ENCODE measurements around the gene DOK1.

Gene DOK1

DNA sequence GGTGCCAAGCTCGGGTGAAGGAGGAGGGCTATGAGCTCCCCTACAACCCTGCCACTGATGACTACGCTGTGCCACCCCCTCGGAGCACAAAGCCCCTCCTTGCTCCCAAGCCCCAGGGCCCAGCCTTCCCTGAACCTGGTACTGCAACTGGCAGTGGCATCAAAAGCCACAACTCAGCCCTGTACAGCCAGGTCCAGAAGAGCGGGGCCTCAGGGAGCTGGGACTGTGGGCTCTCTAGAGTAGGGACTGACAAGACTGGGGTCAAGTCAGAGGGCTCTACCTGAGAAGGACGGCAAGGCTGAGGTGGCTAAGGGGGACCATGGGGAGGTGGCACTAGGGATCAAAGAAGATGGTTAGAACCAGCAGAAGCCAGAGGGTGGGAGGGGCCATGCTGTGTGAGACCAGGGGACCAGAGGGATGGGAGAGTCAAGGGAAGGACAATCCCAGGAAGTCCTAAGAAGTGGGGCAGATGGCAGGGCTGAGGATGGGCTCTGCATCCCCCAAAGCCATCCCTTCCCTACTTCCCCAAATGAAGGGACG is 2.4 kb downstream of the DOK1 start:
- Histone ChIP-seq H3K4me1 (ENCODE audit: insufficient read depth, low read length, severe bottlenecking) (peaks cover 17% of the 10 kb centered on the region), H3K9ac (ENCODE audit: low read length) (no peak overlapping the region), H3K9me3 (ENCODE audit: low read length) (no peaks in the 10 kb centered on the region), H3K4me3 (ENCODE audit: low read depth, low read length, poor library complexity, severe bottlenecking) (no peak overlapping the region), H3K9me2 (ENCODE audit: low read depth, low read length) (no peaks in the 10 kb centered on the region), H3K36me3 (ENCODE audit: insufficient read depth, low read length) (peaks cover 6% of the 10 kb centered on the region; the same call in 1 of the 2 replicates), H2AFZ (ENCODE audit: low read length) (no peak overlapping the region), H4K20me1 (ENCODE audit: insufficient read depth, low read length) (no peaks in the 10 kb centered on the region), H3K27ac (ENCODE audit: low read depth, low read length, poor library complexity, severe bottlenecking) (no peak overlapping the region), H3F3A (ENCODE audit: insufficient read depth, low read length) (no peaks in the 10 kb centered on the region), H3K27me3 (ENCODE audit: insufficient read depth, low read length) (no peaks in the 10 kb centered on the region), H3K4me2 (ENCODE audit: low read length) (no peak overlapping the region), H3K79me2 (ENCODE audit: insufficient read depth, low read length) (no peaks in the 10 kb centered on the region)
- TF ChIP-seq EZH2 (IDR thresholded peaks at IDR 0.05; ENCODE audit: borderline replicate concordance, low read length) (no peak), CTCF (IDR thresholded peaks at IDR 0.05; ENCODE audit: low read length) (no peak)

DNA sequence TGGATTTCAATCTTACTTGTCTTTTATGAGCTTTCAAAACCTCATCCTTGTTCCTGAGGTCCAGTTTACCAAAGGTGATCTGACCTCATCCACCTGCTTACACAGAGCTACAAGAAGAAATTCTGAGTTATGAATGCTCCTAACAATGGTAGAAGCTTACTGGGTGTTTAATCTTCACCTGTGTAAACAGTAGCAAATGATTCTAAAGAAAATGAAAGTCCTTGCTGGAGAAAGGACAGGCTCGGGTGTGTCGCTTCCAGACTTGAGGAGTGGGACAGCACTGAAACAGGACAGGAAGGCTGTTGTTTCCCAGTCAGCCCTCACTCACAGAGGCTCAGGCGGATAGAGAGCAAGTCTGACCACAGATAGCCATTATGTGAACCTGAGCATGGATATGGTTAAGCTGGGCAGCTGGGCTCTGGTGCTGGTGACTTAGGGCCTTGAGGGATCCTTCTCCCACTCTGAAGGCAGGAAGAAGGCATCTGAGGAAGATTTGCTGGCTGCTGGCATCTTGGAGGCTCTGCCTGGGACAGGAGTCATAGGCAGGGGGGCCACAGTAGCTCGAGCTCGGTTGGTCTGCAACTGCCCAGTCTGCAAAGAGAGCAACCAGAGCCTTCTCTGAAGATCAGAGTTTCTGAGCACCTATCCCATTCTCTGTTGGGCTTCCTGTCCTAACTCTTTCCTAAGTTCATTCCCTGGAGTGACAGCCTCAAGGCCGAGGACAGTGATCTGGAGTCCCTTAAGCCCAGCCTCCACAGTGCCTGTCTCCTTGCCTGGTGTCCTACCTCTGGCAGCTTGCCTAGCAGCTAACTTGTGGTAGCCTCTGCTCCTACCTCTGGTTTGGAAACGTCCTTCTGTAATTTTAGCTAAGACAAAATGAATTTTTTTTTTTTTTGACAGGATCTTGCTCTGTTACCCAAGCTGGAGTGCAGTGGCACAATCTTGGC is 4.0 kb downstream of the DOK1 start:
- peaks cover 13% of the 10 kb centered on the region for H3K4me1 ChIP-seq (ENCODE audit: insufficient read depth, low read length, severe bottlenecking)
- H3K79me2 ChIP-seq (ENCODE audit: insufficient read depth, low read length): no peaks in the 10 kb centered on the region
- H3F3A ChIP-seq (ENCODE audit: insufficient read depth, low read length): no peaks in the 10 kb centered on the region
- no peaks in the 10 kb centered on the region for H3K9me2 ChIP-seq (ENCODE audit: low read depth, low read length)
- no peaks in the 10 kb centered on the region for H3K9me3 ChIP-seq (ENCODE audit: low read length)
- H3K9ac ChIP-seq (ENCODE audit: low read length): no peak overlapping the region
- no peaks in the 10 kb centered on the region for H4K20me1 ChIP-seq (ENCODE audit: insufficient read depth, low read length)
- no peaks in the 10 kb centered on the region for H3K27me3 ChIP-seq (ENCODE audit: insufficient read depth, low read length)
- TF ChIP-seq CTCF (IDR thresholded peaks at IDR 0.05; ENCODE audit: low read length) (no peak), EZH2 (IDR thresholded peaks at IDR 0.05; ENCODE audit: borderline replicate concordance, low read length) (no peak)
- no peak overlapping the region for H3K27ac ChIP-seq (ENCODE audit: low read depth, low read length, poor library complexity, severe bottlenecking)
- H2AFZ ChIP-seq (ENCODE audit: low read length): no peak overlapping the region
- peaks cover 6% of the 10 kb centered on the region; the same call in 1 of the 2 replicates for H3K36me3 ChIP-seq (ENCODE audit: insufficient read depth, low read length)
- H3K4me2 ChIP-seq (ENCODE audit: low read length): no peak overlapping the region
- H3K4me3 ChIP-seq (ENCODE audit: low read depth, low read length, poor library complexity, severe bottlenecking): no peak overlapping the region

- Histone ChIP-seq H3K4me1 (ENCODE audit: insufficient read depth, low read length, severe bottlenecking) (peaks cover 8% of the 10 kb centered on the region), H3K9me3 (ENCODE audit: low read length) (no peaks in the 10 kb centered on the region), H3K9ac (ENCODE audit: low read length) (no peak overlapping the region), H3K4me3 (ENCODE audit: low read depth, low read length, poor library complexity, severe bottlenecking) (no peak overlapping the region), H3K27me3 (ENCODE audit: insufficient read depth, low read length) (no peaks in the 10 kb centered on the region), H3K27ac (ENCODE audit: low read depth, low read length, poor library complexity, severe bottlenecking) (no peak overlapping the region), H3K79me2 (ENCODE audit: insufficient read depth, low read length) (no peaks in the 10 kb centered on the region), H3K9me2 (ENCODE audit: low read depth, low read length) (no peaks in the 10 kb centered on the region), H3K4me2 (ENCODE audit: low read length) (no peak overlapping the region), H4K20me1 (ENCODE audit: insufficient read depth, low read length) (no peaks in the 10 kb centered on the region), H3K36me3 (ENCODE audit: insufficient read depth, low read length) (peaks cover 6% of the 10 kb centered on the region; the same call in 1 of the 2 replicates), H2AFZ (ENCODE audit: low read length) (no peak overlapping the region), H3F3A (ENCODE audit: insufficient read depth, low read length) (no peaks in the 10 kb centered on the region)
- TF ChIP-seq EZH2 (IDR thresholded peaks at IDR 0.05; ENCODE audit: borderline replicate concordance, low read length) (no peak), CTCF (IDR thresholded peaks at IDR 0.05; ENCODE audit: low read length) (no peak)
Measured at GRCh38 chr2:74559912-74560311, 5.4 kb downstream of the DOK1 start.

Data from OCI-LY1 (cell line).